Esophagus squamous epithelium (tissue), 5 donors: Measurements from ENCODE around the gene WSCD2. TPM values are rescaled to one million over a fixed set of nuclear protein-coding genes. Genes with fewer than 3 reads are reported as not detected.

Source experiments
- DNase-seq: peaks from one replicate; lab custom pipeline; 2025; lab: John Stamatoyannopoulos, UW
- H3K27ac ChIP-seq, 4 donors: fragments of 200-600 bp; sonication (generic); one replicate each; pipeline ENCODE4 v1.5.1; 2016 to 2019; ENCODE audit warnings: mild to moderate bottlenecking in 1 of 4
- H3K27me3 ChIP-seq, 4 donors: fragments of 200-600 bp; sonication (generic); 1 replicate in 3 of 4; 2 replicates in 1 of 4; pipeline versions ENCODE4 v1.5.1 to v1.6.0; 2017 to 2021; ENCODE audit warnings: antibody characterized with exemption in 1 of 4
- H3K36me3 ChIP-seq, 3 donors: fragments of 200-600 bp; sonication (generic); one replicate each; pipeline ENCODE4 v1.5.1; 2016 to 2019
- H3K4me1 ChIP-seq, 3 donors: fragments of 200-600 bp; sonication (generic); one replicate each; pipeline ENCODE4 v1.5.1; 2017 to 2019
- H3K4me3 ChIP-seq, 4 donors: fragments of 200-600 bp; sonication (generic); 1 replicate in 3 of 4; 2 replicates in 1 of 4; pipeline ENCODE4 v1.5.1; 2016 to 2019; ENCODE audit warnings: mild to moderate bottlenecking in 2 of 4, moderate library complexity in 1 of 4
- H3K9me3 ChIP-seq, 3 donors: fragments of 200-600 bp; sonication (generic); one replicate each; pipeline ENCODE4 v1.5.1; 2016 to 2019
- CTCF ChIP-seq, 6 experiments: fragments of 450-650 bp in 4 of 6; fragments of 200-600 bp in 2 of 6; sonication (generic) in 2 of 6; IDR thresholded peaks; one replicate each; pipeline ENCODE4 v1.5.1; 2016 to 2019; ENCODE audit warnings: antibody characterized with exemption in 6 of 6, mild to moderate bottlenecking in 4 of 6, moderate library complexity in 4 of 6
- POLR2A ChIP-seq, 4 donors: fragments of 450-650 bp; IDR thresholded peaks; one replicate each; pipeline ENCODE4 v1.6.1; 2017; ENCODE audit warnings: antibody characterized with exemption in 4 of 4, mild to moderate bottlenecking in 4 of 4, moderate library complexity in 3 of 4
- WGBS, 2 donors: methylation state at CpG; one replicate each; pipeline ENCODE4 v1.1.5; 2018; 5-methylcytosine and 5-hydroxymethylcytosine counted together
- intact Hi-C: fragments of 100-400 bp; cut with DNase I; formaldehyde crosslinking; loops from one replicate; pipeline ENCODE4 v1.15.0; 2022
- total RNA-seq, 4 donors: library from RNA; depleted of rRNA; stranded (reverse); fragments of >200 nt; gene quantifications; one replicate each; pipeline ENCODE4 v1.1.0, GENCODE V29; 2016
- donor health status: DM: yes; HTN: yes; CAD: no.

WSCD2 gene
- total RNA-seq, 4 donors from 2014 or later, result 0.62 to 3.6 (median 3.3) TPM; not detected in 1

GRCh38 chr12:108271951-108272872 lies 143.1 kb downstream of the WSCD2 start:
- 56% methylated on average over 6 of the region's 6 CpGs for WGBS, 2 donors
- TF ChIP-seq POLR2A (IDR thresholded peaks at IDR 0.05) (no peak), CTCF (IDR thresholded peaks at IDR 0.05) (no peak)
- H3K27me3 ChIP-seq, result peaks cover 0 to 6% (median 0%) of the 10 kb centered on the region in 4 donors
- intact Hi-C loops, result no loop called here
- no peak for DNase-seq
- H3K27ac ChIP-seq, result no peak overlapping the region
- H3K4me3 ChIP-seq, result no peak overlapping the region
- no peaks in the 10 kb centered on the region for H3K9me3 ChIP-seq
- H3K4me1 ChIP-seq, result no peaks in the 10 kb centered on the region
- H3K36me3 ChIP-seq, result no peaks in the 10 kb centered on the region

DNA sequence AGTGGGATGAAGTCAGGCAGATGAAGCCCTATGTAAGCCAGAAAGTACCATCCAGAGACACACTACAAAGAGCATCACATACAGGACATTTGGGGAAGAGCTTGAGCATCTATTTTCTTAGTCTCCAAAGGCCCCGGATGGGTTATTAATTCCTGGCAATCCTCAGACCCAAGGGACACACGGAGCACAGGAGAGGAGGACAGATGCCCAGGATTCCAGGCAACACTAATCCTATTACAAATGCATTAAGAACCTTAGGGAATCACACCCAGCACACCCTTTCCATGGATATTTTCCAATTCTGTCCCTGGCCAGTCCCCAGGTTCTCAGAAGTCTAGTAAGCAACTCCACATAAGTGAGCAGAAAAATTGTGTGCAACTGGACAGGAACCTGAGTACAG lies 144.1 kb downstream of the WSCD2 start:
- no peak overlapping the region for H3K27ac ChIP-seq
- DNase-seq, result no peak
- TF ChIP-seq POLR2A (IDR thresholded peaks at IDR 0.05) (no peak), CTCF (IDR thresholded peaks at IDR 0.05) (no peak)
- 31 to 53% methylated on average over 2 of the region's 2 CpGs for WGBS, 2 donors
- H3K4me3 ChIP-seq, result no peak overlapping the region
- no peaks in the 10 kb centered on the region for H3K36me3 ChIP-seq
- H3K27me3 ChIP-seq, result no peaks in the 10 kb centered on the region
- no peaks in the 10 kb centered on the region for H3K4me1 ChIP-seq
- intact Hi-C loops, result no loop called here
- no peaks in the 10 kb centered on the region for H3K9me3 ChIP-seq

GRCh38 chr12:108277613-108278012 lies 148.5 kb downstream of the WSCD2 start:
- TF ChIP-seq CTCF (IDR thresholded peaks at IDR 0.05) (no peak), POLR2A (IDR thresholded peaks at IDR 0.05) (no peak)
- H3K9me3 ChIP-seq, result no peaks in the 10 kb centered on the region
- peaks cover 0 to 3% (median 0%) of the 10 kb centered on the region in 4 donors for H3K27me3 ChIP-seq
- H3K27ac ChIP-seq, result no peak overlapping the region
- no peaks in the 10 kb centered on the region for H3K36me3 ChIP-seq
- no peaks in the 10 kb centered on the region for H3K4me1 ChIP-seq
- DNase-seq, result no peak
- intact Hi-C loops, result no loop called here
- no peak overlapping the region for H3K4me3 ChIP-seq

DNA sequence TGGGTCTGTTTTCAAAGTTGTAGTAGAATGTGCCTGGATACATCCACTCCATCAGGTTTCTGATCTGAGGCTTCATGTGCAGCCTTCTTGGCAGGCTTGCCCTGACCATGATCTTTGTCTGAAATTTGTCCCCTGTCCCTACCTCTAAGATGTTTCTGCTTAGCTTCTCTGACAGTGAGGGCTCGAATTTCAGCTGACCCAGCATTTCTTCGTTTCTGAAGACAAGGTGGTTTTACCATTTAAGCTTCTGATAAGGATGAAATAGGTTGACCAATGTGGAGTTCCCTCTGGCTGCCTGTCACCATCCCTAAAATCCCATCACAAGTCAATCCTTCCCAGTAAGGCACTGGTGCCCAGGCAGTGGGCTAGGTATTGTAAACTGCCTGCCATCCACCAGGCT lies 153.1 kb downstream of the WSCD2 start:
- intact Hi-C loops, result no loop called here
- no peak for DNase-seq
- Histone ChIP-seq H3K36me3 (no peaks in the 10 kb centered on the region), H3K4me1 (no peaks in the 10 kb centered on the region), H3K9me3 (no peaks in the 10 kb centered on the region), H3K27ac (no peak overlapping the region), H3K4me3 (no peak overlapping the region), H3K27me3 (peaks cover 0 to 17% (median 0%) of the 10 kb centered on the region in 4 donors)
- TF ChIP-seq CTCF (IDR thresholded peaks at IDR 0.05), result no peak
- no peak for TF ChIP-seq POLR2A (IDR thresholded peaks at IDR 0.05)
- 13% methylated on average over 2 of the region's 2 CpGs for WGBS, 2 donors

DNA sequence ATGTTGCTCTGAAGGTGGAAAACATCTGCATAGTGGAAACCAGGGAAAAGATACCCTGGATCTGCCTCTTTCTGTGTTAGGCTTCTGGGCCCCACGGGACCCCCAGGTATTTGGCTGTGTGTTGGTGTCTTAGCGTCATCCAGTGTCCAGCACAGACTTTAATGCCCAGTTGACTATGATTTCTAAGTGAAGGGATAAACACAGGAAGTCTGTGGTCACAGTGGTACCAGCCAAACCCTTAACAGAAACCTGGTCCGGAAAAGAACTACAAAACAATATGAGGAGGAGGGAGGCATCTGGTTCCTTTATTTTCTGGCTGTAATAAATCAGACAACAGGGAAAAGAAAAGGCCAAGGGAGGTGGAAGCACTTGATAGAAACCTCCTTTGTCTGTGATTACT lies 153.6 kb downstream of the WSCD2 start:
- 52 to 53% methylated on average over 1 to 3 of the region's 3 CpGs for WGBS, 2 donors
- Histone ChIP-seq H3K4me3 (no peak overlapping the region), H3K36me3 (no peaks in the 10 kb centered on the region), H3K9me3 (no peaks in the 10 kb centered on the region), H3K4me1 (no peaks in the 10 kb centered on the region), H3K27me3 (peaks cover 0 to 17% (median 0%) of the 10 kb centered on the region in 4 donors), H3K27ac (no peak overlapping the region)
- TF ChIP-seq CTCF (IDR thresholded peaks at IDR 0.05), result no peak
- no peak for TF ChIP-seq POLR2A (IDR thresholded peaks at IDR 0.05)
- intact Hi-C loops, result no loop called here
- DNase-seq, result no peak
